ENCODE measurements around the gene MTCL1. TPM values are rescaled to one million over a fixed set of nuclear protein-coding genes. Genes with fewer than 3 reads are reported as not detected.

MTCL1 gene
- total and polyA plus RNA-seq, 2 of the 8 experiments (the other 6 are each of a cell fraction or from before 2014, with no cell fraction given) = 16.6 to 60.8 TPM

GRCh38 chr18:8762968-8763367, 57.6 kb downstream of the MTCL1 start:
- H2BK120ac ChIP-seq (replicated peaks; ENCODE audit: low read depth, low read length) = no peak overlapping the region
- no peak overlapping the region for H2BK20ac ChIP-seq (ENCODE audit: low read length)
- TF ChIP-seq SIRT6 (IDR thresholded peaks at IDR 0.05; ENCODE audit: low read length) (no peak), EZH2 (IDR thresholded peaks at IDR 0.05; ENCODE audit: low read depth, low read length, severe bottlenecking) (no peak), RFX5 (IDR thresholded peaks at IDR 0.05; ENCODE audit: borderline replicate concordance, low read depth, low read length) (no peak), CBX5 (IDR thresholded peaks at IDR 0.05; ENCODE audit: low read depth, low read length) (no peak), SIN3A (conservative IDR thresholded peaks at IDR 0.05 in 1 of 2, IDR thresholded peaks at IDR 0.05 in 1 of 2; ENCODE audit: low read depth in 1 of 2, low read length in 2 of 2) (no peak), JUND (IDR thresholded peaks at IDR 0.05; ENCODE audit: low read length) (no peak), BRCA1 (IDR thresholded peaks at IDR 0.05; ENCODE audit: low read depth, low read length) (no peak), MAFK (IDR thresholded peaks at IDR 0.05; ENCODE audit: low read depth, low read length) (no peak), KDM5A (IDR thresholded peaks at IDR 0.05; ENCODE audit: low read length) (no peak), NRF1 (IDR thresholded peaks at IDR 0.05; ENCODE audit: low read depth, low read length) (no peak), POLR2AphosphoS5 (IDR thresholded peaks at IDR 0.05; ENCODE audit: low read depth, low read length) (no peak)
- TF ChIP-seq, protein P1, sequence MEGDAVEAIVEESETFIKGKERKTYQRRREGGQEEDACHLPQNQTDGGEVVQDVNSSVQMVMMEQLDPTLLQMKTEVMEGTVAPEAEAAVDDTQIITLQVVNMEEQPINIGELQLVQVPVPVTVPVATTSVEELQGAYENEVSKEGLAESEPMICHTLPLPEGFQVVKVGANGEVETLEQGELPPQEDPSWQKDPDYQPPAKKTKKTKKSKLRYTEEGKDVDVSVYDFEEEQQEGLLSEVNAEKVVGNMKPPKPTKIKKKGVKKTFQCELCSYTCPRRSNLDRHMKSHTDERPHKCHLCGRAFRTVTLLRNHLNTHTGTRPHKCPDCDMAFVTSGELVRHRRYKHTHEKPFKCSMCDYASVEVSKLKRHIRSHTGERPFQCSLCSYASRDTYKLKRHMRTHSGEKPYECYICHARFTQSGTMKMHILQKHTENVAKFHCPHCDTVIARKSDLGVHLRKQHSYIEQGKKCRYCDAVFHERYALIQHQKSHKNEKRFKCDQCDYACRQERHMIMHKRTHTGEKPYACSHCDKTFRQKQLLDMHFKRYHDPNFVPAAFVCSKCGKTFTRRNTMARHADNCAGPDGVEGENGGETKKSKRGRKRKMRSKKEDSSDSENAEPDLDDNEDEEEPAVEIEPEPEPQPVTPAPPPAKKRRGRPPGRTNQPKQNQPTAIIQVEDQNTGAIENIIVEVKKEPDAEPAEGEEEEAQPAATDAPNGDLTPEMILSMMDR (IDR thresholded peaks at IDR 0.05; ENCODE audit: control extremely low read depth in 1 of 3, insufficient read depth in 1 of 3, low read depth in 1 of 3, low read length in 3 of 3) = no peak

More at GRCh38 chr18:8762968-8763367, 57.6 kb downstream of the MTCL1 start:
- no peak overlapping the region for H4K8ac ChIP-seq (ENCODE audit: extremely low read depth, insufficient read depth, low read length)
- peaks cover 0 to 3% of the 10 kb centered on the region in 2 experiments for H4K20me1 ChIP-seq (replicated peaks in 1 of 2; ENCODE audit: control insufficient read depth in 1 of 2, insufficient read depth in 2 of 2, low read length in 2 of 2)
- no peak overlapping the region for H3K27ac ChIP-seq (ENCODE audit: low read depth, low read length)
- peaks cover 0 to 6% (median 0%) of the 10 kb centered on the region in 4 experiments; a peak in 2 of 7 replicates for H3K4me1 ChIP-seq (replicated peaks in 1 of 4; ENCODE audit: control insufficient read depth in 3 of 4, insufficient read depth in 4 of 4, low read length in 3 of 4)
- H3K79me2 ChIP-seq (ENCODE audit: control insufficient read depth in 1 of 2, insufficient read depth in 2 of 2, low read length in 2 of 2) = no peaks in the 10 kb centered on the region; a peak in 1 of 4 replicates
- H2BK12ac ChIP-seq (ENCODE audit: low read depth, low read length) = no peak overlapping the region
- H3K27me3 ChIP-seq (replicated peaks in 1 of 4; ENCODE audit: control insufficient read depth in 3 of 4, extremely low read depth in 1 of 4, insufficient read depth in 3 of 4, low read length in 3 of 4) = no peaks in the 10 kb centered on the region; a peak in 1 of 7 replicates
- no peak overlapping the region for H3K4ac ChIP-seq (replicated peaks; ENCODE audit: insufficient read length, low read depth, low read length)
- ChIA-PET CTCF (ENCODE audit: partially characterized antibody) (no interaction called here), POLR2A (ENCODE audit: partially characterized antibody) (no interaction called here)
- no peak overlapping the region for H2BK5ac ChIP-seq (ENCODE audit: low read depth, low read length)
- peaks cover 4% of the 10 kb centered on the region for H3K79me1 ChIP-seq (ENCODE audit: low read depth, low read length)
- DNase-seq (ENCODE audit: low read depth in 1 of 2, low spot score in 2 of 2) = no peak
- H3K14ac ChIP-seq (ENCODE audit: insufficient read length) = no peak overlapping the region
- no peak overlapping the region for H3K4me2 ChIP-seq (ENCODE audit: insufficient read depth in 1 of 2, low read depth in 2 of 2, low read length in 2 of 2)
- H3K18ac ChIP-seq (ENCODE audit: extremely low read depth, low read length) = no peak overlapping the region
- H4K91ac ChIP-seq (replicated peaks; ENCODE audit: insufficient read length, low read length) = no peak overlapping the region
- H2BK15ac ChIP-seq (ENCODE audit: low read length) = no peak overlapping the region
- peaks cover 0 to 16% (median 8%) of the 10 kb centered on the region in 4 experiments; a peak in 6 of 8 replicates for H3K36me3 ChIP-seq (ENCODE audit: control insufficient read depth in 2 of 4, insufficient read depth in 4 of 4, low read length in 3 of 4)
- WGBS, 2 experiments (ENCODE audit: extremely low coverage in 1 of 2, insufficient coverage in 1 of 2, insufficient read length in 1 of 2, insufficient replicate concordance in 2 of 2, low coverage in 1 of 2, low lambda C conversion rate in 2 of 2, missing lambda C conversion rate in 1 of 2) = 90% methylated on average over 5 of the region's 5 CpGs; no CpG with 5 or more reads in 1 of the 2 experiments
- H3K4me3 ChIP-seq (ENCODE audit: extremely low read depth in 1 of 4, insufficient read depth in 2 of 4, low read depth in 3 of 4, low read length in 4 of 4) = no peak overlapping the region
- no peak overlapping the region for H3K56ac ChIP-seq (replicated peaks; ENCODE audit: insufficient read length, low read depth, low read length)
- no peak overlapping the region for H3K23ac ChIP-seq (ENCODE audit: insufficient read length)
- H3K23me2 ChIP-seq (ENCODE audit: low read depth, low read length) = no peaks in the 10 kb centered on the region
- no peak overlapping the region for H4K5ac ChIP-seq (ENCODE audit: insufficient read length, low read depth, low read length)
- no peak overlapping the region for H3K9ac ChIP-seq (replicated peaks in 1 of 4; ENCODE audit: extremely low read depth in 1 of 4, low read depth in 3 of 4, low read length in 3 of 4)
- H3K9me3 ChIP-seq (ENCODE audit: insufficient read depth in 2 of 2, low read depth in 1 of 2, low read length in 1 of 2) = peaks cover 0 to 5% of the 10 kb centered on the region in 2 experiments; a peak in 2 of 4 replicates
- FAIRE-seq = no peak
- H2AFZ ChIP-seq (ENCODE audit: low read length) = no peak overlapping the region
- no peak overlapping the region for H2AK5ac ChIP-seq (ENCODE audit: low read depth, low read length)
